HTR-8/SVneo (cell line): Measurements from ENCODE around the gene BLVRA.
A peak's percentile ranks its signal among the peaks of the same experiment; 100 is the strongest.
"Not testable (repeated sequence)": the region's sequence is repeated elsewhere in the genome, so short reads cannot be mapped to it uniquely, and the experiment has no call there.

Experiments used
- DNase-seq: peaks from one replicate; pipeline ENCODE4 v3.0.0; 2011; ENCODE audit warnings: low spot score, mixed read lengths; ENCODE audit not compliant: insufficient read length
- FAIRE-seq: peaks from 2 replicates; lab custom pipeline; 2011; peaks lifted over from hg19 to GRCh38; lab: Jason Lieb, UNC

BLVRA gene

GRCh38 chr7:43758029-43758821, at the start of gene BLVRA:
BLVRA (plus strand) TSS chr7:43758680; CDS start chr7:43771159, 12,479 bp downstream.
- FAIRE-seq: no peak
- peak; percentile 71 for DNase-seq

DNA sequence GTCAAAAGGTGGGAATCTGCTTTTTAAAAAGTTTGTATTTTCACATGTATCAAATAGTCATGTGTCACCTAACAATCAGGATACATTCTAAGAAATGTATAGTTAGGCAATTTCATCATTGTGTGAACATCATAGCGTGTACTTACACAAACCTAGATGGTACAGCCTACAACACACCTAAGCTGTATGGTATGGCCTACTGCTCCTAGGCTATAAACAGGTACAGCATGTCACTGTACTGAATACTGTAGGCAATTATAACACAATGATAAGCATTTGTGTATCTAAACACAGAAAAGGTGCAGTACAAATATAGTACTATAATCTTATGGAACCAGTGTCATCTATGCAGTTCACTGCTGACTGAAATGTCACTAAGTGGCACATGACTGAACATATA, 47.0 kb upstream of the BLVRA start:
- DNase-seq: no peak
- FAIRE-seq: no peak

GRCh38 chr7:43715966-43716365, 42.5 kb upstream of the BLVRA start:
- not testable (repeated sequence) for DNase-seq, FAIRE-seq

DNA sequence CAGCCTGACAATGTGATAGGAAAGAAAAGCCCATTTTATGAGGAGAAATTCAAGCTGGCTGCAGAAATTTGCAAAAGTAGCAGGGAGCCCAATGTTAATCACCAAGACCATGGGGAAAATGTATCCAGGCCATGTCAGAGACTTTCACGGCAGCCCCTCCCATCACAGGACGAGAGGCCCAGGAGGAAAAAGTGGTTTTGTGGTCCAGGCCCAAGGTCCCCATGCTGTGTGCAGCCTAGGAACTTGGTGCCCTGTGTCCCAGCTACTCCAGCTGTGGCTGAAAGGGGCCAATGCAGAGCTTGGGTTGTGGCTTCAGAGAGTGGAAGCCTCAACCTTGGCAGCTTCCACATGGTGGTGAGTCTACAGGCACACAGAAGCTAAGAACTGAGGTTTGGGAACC, 41.9 kb upstream of the BLVRA start:
- DNase-seq (no peak), FAIRE-seq (no peak)

GRCh38 chr7:43721193-43721806, 37.2 kb upstream of the BLVRA start:
- peak; percentile 35 for DNase-seq
- FAIRE-seq: no peak

DNA sequence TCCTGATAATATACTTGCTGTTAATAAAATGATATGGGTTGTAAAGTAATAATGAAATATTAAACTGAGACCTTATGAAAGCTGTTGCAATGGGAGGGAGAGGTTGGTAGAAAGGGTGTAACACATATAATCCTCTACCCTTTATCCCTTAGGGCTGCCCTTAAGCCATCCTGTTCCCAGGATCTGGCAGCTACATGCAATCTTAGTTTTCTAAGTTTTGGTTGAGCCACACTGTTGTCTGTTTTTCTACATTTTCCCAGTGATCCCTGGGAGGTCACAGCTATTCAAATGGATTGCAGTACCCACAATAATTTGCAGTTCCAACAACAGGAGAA, 35.5 kb upstream of the BLVRA start:
- no peak for FAIRE-seq

GRCh38 chr7:43725251-43725650, 33.2 kb upstream of the BLVRA start:
- DNase-seq (no peak), FAIRE-seq (no peak)

More for the DNA sequence above, 35.5 kb upstream of the BLVRA start:
- no peak for DNase-seq

DNA sequence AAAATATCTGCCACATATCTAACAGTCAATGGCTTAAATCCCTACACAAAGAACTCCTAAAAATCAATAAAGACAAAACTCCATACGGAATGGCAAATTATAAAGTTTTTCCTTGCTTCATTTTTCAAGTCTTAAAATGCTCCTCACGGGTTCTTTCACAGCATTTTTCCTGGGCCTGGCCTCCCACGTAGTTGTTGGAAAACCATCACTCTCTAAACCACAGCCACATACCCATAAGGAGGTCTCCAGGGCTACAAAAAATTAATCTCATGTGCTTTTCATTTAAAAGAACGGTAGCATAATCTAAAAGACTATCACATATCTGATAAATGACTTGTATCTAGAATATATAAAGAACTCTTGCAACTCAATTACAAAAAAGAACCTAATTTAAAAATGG, 32.0 kb upstream of the BLVRA start:
- DNase-seq: no peak
- no peak for FAIRE-seq

GRCh38 chr7:43727003-43727402, 31.5 kb upstream of the BLVRA start:
- DNase-seq (no peak), FAIRE-seq (no peak)

GRCh38 chr7:43727494-43727893, 31.0 kb upstream of the BLVRA start:
- FAIRE-seq: no peak
- no peak for DNase-seq

DNA sequence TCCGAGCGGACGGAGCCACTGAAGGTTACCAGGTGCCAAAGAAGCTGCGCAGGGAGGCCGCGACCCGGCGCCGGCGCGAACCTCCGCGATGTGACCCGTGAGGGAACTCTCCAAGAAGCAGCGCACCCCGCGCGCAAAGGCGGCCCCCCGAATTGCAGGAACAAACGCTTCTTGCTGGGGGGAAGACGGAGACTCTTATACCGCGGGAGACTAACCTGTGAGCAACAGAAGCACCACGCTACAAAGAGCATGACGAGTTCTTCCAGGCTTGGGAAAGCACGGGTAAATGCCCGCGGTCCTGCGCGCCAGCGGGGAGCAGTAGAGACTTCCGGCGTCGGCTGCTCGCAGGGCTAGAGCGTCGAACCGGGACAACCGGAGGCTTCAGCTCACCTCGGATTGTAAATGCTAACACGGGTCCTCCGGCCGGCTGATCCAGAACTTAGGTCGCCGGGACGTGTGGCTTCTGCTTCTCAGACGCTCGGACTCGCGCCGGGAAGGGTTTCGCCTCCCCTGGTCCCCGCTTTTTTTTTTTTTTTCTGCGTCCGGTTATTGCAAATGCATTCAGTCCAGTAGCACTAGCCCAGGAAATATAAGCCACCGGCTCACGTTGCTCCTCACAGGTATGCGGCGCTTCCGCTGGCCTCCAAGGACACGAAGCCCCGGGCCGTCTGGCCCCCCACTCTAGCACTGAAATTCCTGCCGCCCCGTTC, 29.1 kb upstream of the BLVRA start, which contains the start of gene COA1:
TSS of gene COA1 (minus strand) at position 310 of the 710 bp plus-strand sequence. CDS start 80,909 bp downstream, outside the sequence.
- peak; percentile 90 for DNase-seq
- FAIRE-seq: peak; percentile 69

- FAIRE-seq: no peak
- no peak for DNase-seq
Observed at GRCh38 chr7:43729924-43730248, 28.6 kb upstream of the BLVRA start.

DNA sequence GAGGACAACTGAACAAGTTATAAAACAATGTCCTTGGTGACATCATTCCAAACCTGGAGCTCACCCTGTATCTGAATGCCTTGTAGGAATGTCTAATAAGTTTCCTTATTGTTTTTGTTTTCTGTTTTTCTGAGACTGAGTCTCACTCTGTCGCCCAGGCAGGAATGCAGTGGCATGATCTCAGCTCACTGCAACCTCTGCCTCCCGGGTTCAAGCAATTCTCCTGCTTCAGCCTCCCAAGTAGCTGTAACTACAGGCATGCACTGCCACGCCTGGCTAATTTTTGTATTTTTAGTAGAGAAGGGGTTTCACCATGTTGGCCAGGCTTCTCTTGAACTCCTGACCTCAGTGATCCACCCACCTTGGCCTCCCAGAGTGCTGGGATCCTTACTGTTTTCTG, 27.0 kb upstream of the BLVRA start:
- not testable (repeated sequence) for FAIRE-seq, DNase-seq

DNA sequence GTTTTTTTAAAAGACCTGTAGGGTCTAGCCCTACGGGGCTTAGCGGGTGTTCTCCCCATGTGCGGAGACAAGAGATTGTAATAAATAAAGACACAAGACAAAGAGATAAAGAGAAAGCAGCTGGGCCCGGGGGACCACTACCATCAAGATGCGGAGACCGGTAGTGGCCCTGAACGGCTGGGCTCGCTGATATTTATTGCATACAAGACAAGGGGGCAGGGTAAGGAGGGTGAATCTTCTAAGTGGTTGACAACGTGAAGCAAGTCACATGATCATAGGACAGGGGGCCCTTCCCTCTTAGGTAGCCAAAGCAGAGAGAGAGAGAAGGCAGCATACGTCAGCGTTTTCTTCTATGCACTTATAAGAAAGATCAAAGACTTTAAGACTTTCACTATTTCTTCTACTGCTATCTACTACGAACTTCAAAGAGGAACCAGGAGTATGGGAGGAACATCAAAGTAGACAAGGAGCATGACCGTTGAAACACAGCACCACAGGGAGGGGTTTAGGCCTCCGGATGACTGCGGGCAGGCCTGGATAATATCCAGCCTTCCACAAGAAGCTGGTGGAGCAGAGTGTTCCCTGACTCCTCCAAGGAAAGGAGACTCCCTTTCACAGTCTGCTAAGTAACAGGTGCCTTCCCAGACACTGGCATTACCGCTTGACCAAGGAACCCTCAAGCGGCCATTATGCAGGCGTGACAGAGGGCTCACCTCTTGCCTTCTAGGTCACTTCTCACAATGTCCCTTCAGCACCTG, 23.7 kb upstream of the BLVRA start:
- not testable (repeated sequence) for DNase-seq, FAIRE-seq

DNA sequence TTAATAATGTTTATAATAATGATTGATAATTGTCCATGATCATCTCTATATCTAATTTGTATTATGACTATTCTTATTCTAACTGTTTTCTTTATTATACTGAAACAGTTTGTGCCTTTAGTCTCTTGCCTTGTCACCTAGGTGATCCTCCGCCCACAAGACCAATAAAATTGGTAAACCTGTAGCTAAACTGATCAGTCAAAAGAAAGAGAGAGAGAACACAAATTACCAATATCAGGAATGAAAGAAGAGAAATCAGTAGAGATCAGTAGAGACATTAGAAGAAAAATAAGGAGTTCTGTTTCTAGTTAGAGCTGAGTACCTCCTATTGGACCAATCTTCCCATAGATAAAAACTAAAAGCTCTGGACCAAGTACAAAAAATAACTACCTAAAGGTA, 23.1 kb upstream of the BLVRA start:
- no peak for FAIRE-seq

GRCh38 chr7:43735802-43736603, 22.5 kb upstream of the BLVRA start:
- FAIRE-seq: no peak
- no peak for DNase-seq

More for the DNA sequence above, 23.1 kb upstream of the BLVRA start:
- no peak for DNase-seq

- FAIRE-seq (no peak), DNase-seq (no peak)
Observed at GRCh38 chr7:43737467-43738127, 20.9 kb upstream of the BLVRA start.

- FAIRE-seq: no peak
Observed at GRCh38 chr7:43742692-43743091, 15.8 kb upstream of the BLVRA start.

More at GRCh38 chr7:43742692-43743091, 15.8 kb upstream of the BLVRA start:
- DNase-seq: no peak
